ENCODE data around the gene STC2. TPM values are rescaled to one million over a fixed set of nuclear protein-coding genes. Genes with fewer than 3 reads are reported as not detected.

STC2 gene
- total and polyA plus RNA-seq, 10 of the 15 experiments (the other 5 are each of a cell fraction or from before 2014, with no cell fraction given) = 0.05 to 4.8 (median 2.0) TPM

DNA sequence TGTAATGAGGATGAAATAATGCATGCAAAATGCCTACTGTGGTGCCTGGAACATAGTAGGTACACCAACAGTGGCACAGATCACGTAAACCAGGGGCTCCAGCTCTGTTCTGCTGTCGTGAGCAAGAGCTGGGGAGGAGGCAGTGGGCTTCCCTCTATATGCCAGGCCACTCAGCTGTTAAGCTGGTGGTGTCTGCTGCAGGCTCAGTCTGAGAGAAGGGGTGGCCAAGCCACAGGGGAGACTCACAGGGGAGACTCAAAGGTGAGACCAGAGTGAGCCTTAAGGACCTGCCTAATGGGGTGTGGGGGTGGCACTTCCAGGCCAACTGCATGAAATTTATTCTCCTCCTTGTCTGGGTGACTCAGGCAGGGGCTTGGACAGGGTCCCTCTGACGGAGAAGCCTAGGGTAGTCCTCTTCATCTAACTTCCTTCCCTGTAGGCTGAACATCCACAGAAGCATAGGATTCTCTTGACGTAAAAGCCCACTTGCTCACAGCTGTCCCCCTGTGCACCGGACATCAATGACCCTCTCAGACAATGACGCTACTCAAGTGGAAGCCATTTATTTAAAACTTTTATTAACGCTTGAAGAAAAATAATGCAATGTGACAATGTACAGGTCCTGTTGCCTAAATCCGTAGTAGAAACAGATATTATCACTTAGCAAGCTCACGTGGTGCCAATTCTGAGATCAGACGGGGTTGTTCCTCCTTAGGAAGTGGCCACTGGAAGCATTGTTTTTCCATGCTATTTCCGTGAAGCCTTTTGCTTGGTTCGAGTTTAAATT, 13.9 kb downstream of the STC2 start (continued):
- TF ChIP-seq, protein P1, sequence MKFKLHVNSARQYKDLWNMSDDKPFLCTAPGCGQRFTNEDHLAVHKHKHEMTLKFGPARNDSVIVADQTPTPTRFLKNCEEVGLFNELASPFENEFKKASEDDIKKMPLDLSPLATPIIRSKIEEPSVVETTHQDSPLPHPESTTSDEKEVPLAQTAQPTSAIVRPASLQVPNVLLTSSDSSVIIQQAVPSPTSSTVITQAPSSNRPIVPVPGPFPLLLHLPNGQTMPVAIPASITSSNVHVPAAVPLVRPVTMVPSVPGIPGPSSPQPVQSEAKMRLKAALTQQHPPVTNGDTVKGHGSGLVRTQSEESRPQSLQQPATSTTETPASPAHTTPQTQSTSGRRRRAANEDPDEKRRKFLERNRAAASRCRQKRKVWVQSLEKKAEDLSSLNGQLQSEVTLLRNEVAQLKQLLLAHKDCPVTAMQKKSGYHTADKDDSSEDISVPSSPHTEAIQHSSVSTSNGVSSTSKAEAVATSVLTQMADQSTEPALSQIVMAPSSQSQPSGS (IDR thresholded peaks at IDR 0.05; ENCODE audit: low read length) = no peak

DNA sequence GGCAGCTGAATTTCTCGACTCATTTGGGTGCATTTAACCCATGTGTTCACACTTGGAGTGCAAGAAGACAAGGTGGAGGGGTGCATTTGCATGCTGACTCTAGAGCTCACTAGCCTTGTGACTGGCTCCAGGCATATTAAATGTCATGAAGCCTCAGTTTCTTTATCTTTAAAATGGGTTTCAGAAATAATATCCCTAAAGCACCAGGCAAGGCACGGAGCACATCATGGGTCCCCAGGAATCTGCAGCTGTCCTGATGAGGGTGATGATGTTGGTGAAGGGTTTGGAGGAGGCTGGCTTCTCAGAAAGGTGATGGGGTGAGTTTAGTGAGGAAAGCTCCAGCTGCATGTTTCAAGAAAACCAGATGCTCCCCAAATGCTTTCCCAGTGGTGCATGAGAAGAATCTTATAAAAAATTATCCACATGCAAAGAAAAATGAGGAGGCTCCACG, 14.8 kb downstream of the STC2 start:
- H3K79me2 ChIP-seq (ENCODE audit: control insufficient read depth, insufficient read depth, low read length) = no peaks in the 10 kb centered on the region
- no peak for FAIRE-seq
- DNase-seq (ENCODE audit: low read depth, low spot score) = no peak
- H3K36me3 ChIP-seq (ENCODE audit: control insufficient read depth in 2 of 2, insufficient read depth in 2 of 2, low read length in 1 of 2) = no peaks in the 10 kb centered on the region
- CTCF ChIA-PET = interaction anchor here (0.7 to 1.3 kb wide), 2 partner anchors 17 to 626 kb away, joined by 3 read pairs; no protein-coding TSS in a partner anchor
- no peak overlapping the region for H2AFZ ChIP-seq (ENCODE audit: control insufficient read depth, low read depth, low read length)
- POLR2A ChIA-PET = no interaction called here
- H3K27me3 ChIP-seq (replicated peaks in 1 of 2; ENCODE audit: control insufficient read depth in 2 of 2, insufficient read depth in 2 of 2, low read length in 1 of 2) = peaks cover 0 to 3% of the 10 kb centered on the region in 2 experiments; a peak in 3 of 4 replicates
- WGBS (ENCODE audit: insufficient coverage, insufficient replicate concordance, low lambda C conversion rate, missing lambda C conversion rate) = 0% methylated on average over 3 of the region's 3 CpGs
- ATAC-seq = no peak
- no TSS peak for BruUV-seq (replicated peaks)
- H4K20me1 ChIP-seq (ENCODE audit: control insufficient read depth, insufficient read depth) = no peaks in the 10 kb centered on the region
- no peak overlapping the region for H3K9ac ChIP-seq (ENCODE audit: control insufficient read depth, insufficient read depth, low read length)
- no peak overlapping the region for H3K27ac ChIP-seq (ENCODE audit: control insufficient read depth, insufficient read depth)
- intact Hi-C loops (cut with micrococcal nuclease; ENCODE audit: unreplicated experiment) = no loop called here
- no peaks in the 10 kb centered on the region for H3K4me1 ChIP-seq (ENCODE audit: control insufficient read depth, insufficient read depth, low read length)
- H3K4me3 ChIP-seq = no peak overlapping the region
- SMC1A ChIA-PET (ENCODE audit: uncharacterized antibody, unreplicated experiment) = no interaction called here
- no peaks in the 10 kb centered on the region for H3K9me3 ChIP-seq (replicated peaks; ENCODE audit: control insufficient read depth, insufficient read depth, low read length)
- RAD21 ChIA-PET (ENCODE audit: unreplicated experiment) = no interaction called here
- H3K4me2 ChIP-seq (ENCODE audit: control insufficient read depth, insufficient read depth) = no peak overlapping the region
- in situ Hi-C loops (cut with MboI) = no loop called here
- no peak for TF ChIP-seq SPI1 (IDR thresholded peaks at IDR 0.05; ENCODE audit: borderline replicate concordance, insufficient read depth, low read depth, low read length)
- no peak for TF ChIP-seq RAD51 (IDR thresholded peaks at IDR 0.05)
- no peak for TF ChIP-seq MTA2 (IDR thresholded peaks at IDR 0.05; ENCODE audit: low read depth)
- TF ChIP-seq SIX5 (IDR thresholded peaks at IDR 0.05; ENCODE audit: low read depth, low read length, severe bottlenecking) = no peak
- no peak for TF ChIP-seq WRNIP1 (IDR thresholded peaks at IDR 0.05; ENCODE audit: borderline replicate concordance, low read depth, low read length)
- TF ChIP-seq, protein P2, sequence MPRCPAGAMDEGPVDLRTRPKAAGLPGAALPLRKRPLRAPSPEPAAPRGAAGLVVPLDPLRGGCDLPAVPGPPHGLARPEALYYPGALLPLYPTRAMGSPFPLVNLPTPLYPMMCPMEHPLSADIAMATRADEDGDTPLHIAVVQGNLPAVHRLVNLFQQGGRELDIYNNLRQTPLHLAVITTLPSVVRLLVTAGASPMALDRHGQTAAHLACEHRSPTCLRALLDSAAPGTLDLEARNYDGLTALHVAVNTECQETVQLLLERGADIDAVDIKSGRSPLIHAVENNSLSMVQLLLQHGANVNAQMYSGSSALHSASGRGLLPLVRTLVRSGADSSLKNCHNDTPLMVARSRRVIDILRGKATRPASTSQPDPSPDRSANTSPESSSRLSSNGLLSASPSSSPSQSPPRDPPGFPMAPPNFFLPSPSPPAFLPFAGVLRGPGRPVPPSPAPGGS (IDR thresholded peaks at IDR 0.05; ENCODE audit: borderline replicate concordance, insufficient read depth, low read depth, low read length, poor library complexity, severe bottlenecking) = no peak
- no peak for TF ChIP-seq NR2C1 (IDR thresholded peaks at IDR 0.05)
- no peak for TF ChIP-seq ZNF217 (IDR thresholded peaks at IDR 0.05)
- TF ChIP-seq POLR2AphosphoS5 (IDR thresholded peaks at IDR 0.05; ENCODE audit: low read length) = no peak
- no peak for TF ChIP-seq ZNF24 (IDR thresholded peaks at IDR 0.05)
- TF ChIP-seq, protein P3, sequence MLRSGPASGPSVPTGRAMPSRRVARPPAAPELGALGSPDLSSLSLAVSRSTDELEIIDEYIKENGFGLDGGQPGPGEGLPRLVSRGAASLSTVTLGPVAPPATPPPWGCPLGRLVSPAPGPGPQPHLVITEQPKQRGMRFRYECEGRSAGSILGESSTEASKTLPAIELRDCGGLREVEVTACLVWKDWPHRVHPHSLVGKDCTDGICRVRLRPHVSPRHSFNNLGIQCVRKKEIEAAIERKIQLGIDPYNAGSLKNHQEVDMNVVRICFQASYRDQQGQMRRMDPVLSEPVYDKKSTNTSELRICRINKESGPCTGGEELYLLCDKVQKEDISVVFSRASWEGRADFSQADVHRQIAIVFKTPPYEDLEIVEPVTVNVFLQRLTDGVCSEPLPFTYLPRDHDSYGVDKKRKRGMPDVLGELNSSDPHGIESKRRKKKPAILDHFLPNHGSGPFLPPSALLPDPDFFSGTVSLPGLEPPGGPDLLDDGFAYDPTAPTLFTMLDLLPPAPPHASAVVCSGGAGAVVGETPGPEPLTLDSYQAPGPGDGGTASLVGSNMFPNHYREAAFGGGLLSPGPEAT (IDR thresholded peaks at IDR 0.05; ENCODE audit: low read depth) = no peak
- TF ChIP-seq FOXK2 (IDR thresholded peaks at IDR 0.05) = no peak

Data from GM12878 (cell line).